HCT116 (cell line): Measurements from ENCODE around the gene UTS2R. TPM values are rescaled to one million over a fixed set of nuclear protein-coding genes. Genes with fewer than 3 reads are reported as not detected.

ENCODE experiments used
- ATAC-seq: fragments of 200-7000 bp; cut with Tn5 transposase; 2 replicates; pipeline ENCODE4 v1.9.1; 2020; ENCODE audit warnings: mild to moderate bottlenecking, moderate library complexity
- BruUV-seq: library from RNA; stranded (reverse); fragments of 400-500 nt; replicated peaks from 2 replicates; lab custom pipeline; 2021; lab: Mats Ljungman, UMichigan
- CTCF ChIA-PET: fragments of 300-600 bp; sonication (Branson Sonifier 250); formaldehyde crosslinking; loops from one replicate; lab custom pipeline; 2021; ENCODE audit warnings: antibody characterized with exemption; lab: Charles Lee
- POLR2A ChIA-PET: fragments of 300-600, 350-600 bp; sonication (Branson Sonifier 250); formaldehyde crosslinking; loops from one replicate; lab custom pipeline; 2021; ENCODE audit warnings: antibody characterized with exemption; lab: Charles Lee
- RAD21 ChIA-PET, 2 experiments: fragments of 300-600 bp; sonication (Branson Sonifier 250); formaldehyde crosslinking; loops; one replicate each; lab custom pipeline; 2023; ENCODE audit warnings: low total read pairs in 2 of 2; ENCODE audit not compliant: uncharacterized antibody in 2 of 2, unreplicated experiment in 2 of 2, low non-redundant PET in 1 of 2; lab: Charles Lee
- DNase-seq: peaks from one replicate; pipeline ENCODE4 v3.0.0-alpha.2; 2010; ENCODE audit warnings: low read depth, low spot score
- H2AFZ ChIP-seq: fragments of 200-600 bp; shearing (Covaris generic), sonication (generic); 2 replicates; pipeline ENCODE4 v1.6.1; 2017; ENCODE audit warnings: low read depth, mixed run types, mixed read lengths, antibody characterized with exemption, low read length; ENCODE audit not compliant: poor library complexity, severe bottlenecking
- H3K27ac ChIP-seq: 2 replicates; pipeline ENCODE4 v1.5.1; 2012; ENCODE audit warnings: low read depth, low read length
- H3K27me3 ChIP-seq: fragments of 200-600 bp; sonication (generic); 2 replicates; pipeline ENCODE4 v1.6.1; 2016; ENCODE audit warnings: mixed run types, low read length, mixed read lengths; ENCODE audit not compliant: insufficient read depth
- H3K36me3 ChIP-seq, 2 experiments: fragments of 200-500 bp in 1 of 2; fragments of 200-600 bp in 1 of 2; sonication (Bioruptor generic) in 1 of 2; sonication (generic) in 1 of 2; 2 replicates each; pipeline versions ENCODE4 v1.5.1 to v1.6.1; 2014 to 2016; ENCODE audit warnings: low read length in 2 of 2, inconsistent platforms in 1 of 2, mixed read lengths in 1 of 2, mixed run types in 1 of 2; ENCODE audit not compliant: insufficient read depth in 2 of 2, control insufficient read depth in 1 of 2
- H3K4me1 ChIP-seq, 2 experiments: fragments of 200-600 bp in 1 of 2; sonication (generic) in 1 of 2; 2 replicates each; pipeline versions ENCODE4 v1.5.1 to v1.6.1; 2012 to 2017; ENCODE audit warnings: low read length in 2 of 2, inconsistent platforms in 1 of 2, mild to moderate bottlenecking in 1 of 2, mixed read lengths in 1 of 2, mixed run types in 1 of 2, moderate library complexity in 1 of 2; ENCODE audit not compliant: insufficient read depth in 2 of 2, control insufficient read depth in 1 of 2
- H3K4me2 ChIP-seq: fragments of 200-600 bp; sonication (generic); 2 replicates; pipeline ENCODE4 v1.6.1; 2017; ENCODE audit warnings: mixed run types, low read length, mixed read lengths
- H3K4me3 ChIP-seq, 2 experiments: fragments of 200-600 bp in 1 of 2; sonication (generic) in 1 of 2; replicated peaks in 1 of 2; 2 replicates each; pipeline ENCODE4 v1.5.1; 2011 to 2016; ENCODE audit warnings: low read length in 2 of 2, control low read depth in 1 of 2, low read depth in 1 of 2, mild to moderate bottlenecking in 1 of 2, mixed read lengths in 1 of 2, mixed run types in 1 of 2
- H3K79me2 ChIP-seq: fragments of 200-600 bp; sonication (generic); 2 replicates; pipeline ENCODE4 v1.6.1; 2017; ENCODE audit warnings: mild to moderate bottlenecking, mixed run types, low read length, moderate library complexity, mixed read lengths; ENCODE audit not compliant: insufficient read depth
- H3K9ac ChIP-seq: fragments of 200-600 bp; sonication (generic); 2 replicates; pipeline ENCODE4 v1.6.1; 2016; ENCODE audit warnings: low read length, mixed read lengths
- H3K9me2 ChIP-seq: fragments of 200-600 bp; sonication (generic), shearing (Covaris generic); 2 replicates; pipeline ENCODE4 v1.6.1; 2017; ENCODE audit warnings: mixed run types, mild to moderate bottlenecking, moderate library complexity; ENCODE audit not compliant: insufficient read depth
- H3K9me3 ChIP-seq, 2 experiments: fragments of 200-500 bp in 1 of 2; fragments of 200-600 bp in 1 of 2; sonication (Bioruptor generic) in 1 of 2; sonication (generic) in 1 of 2; 2 replicates each; pipeline ENCODE4 v1.6.1; 2014 to 2017; ENCODE audit warnings: low read length in 2 of 2, mixed read lengths in 2 of 2, inconsistent platforms in 1 of 2, low read depth in 1 of 2, mild to moderate bottlenecking in 1 of 2, mixed run types in 1 of 2, moderate library complexity in 1 of 2; ENCODE audit not compliant: control insufficient read depth in 1 of 2, insufficient read depth in 1 of 2
- H4K20me1 ChIP-seq: fragments of 200-600 bp; sonication (generic), shearing (Covaris generic); 2 replicates; pipeline ENCODE4 v1.6.1; 2017; ENCODE audit warnings: mixed run types, mild to moderate bottlenecking, moderate library complexity; ENCODE audit not compliant: insufficient read depth
- CBX3 ChIP-seq: IDR thresholded peaks from 2 replicates; pipeline ENCODE4 v1.6.1; 2012; ENCODE audit warnings: low read depth
- CEBPB ChIP-seq: IDR thresholded peaks from 2 replicates; pipeline ENCODE4 v1.6.1; 2012; ENCODE audit warnings: low read depth
- EGR1 ChIP-seq: IDR thresholded peaks from 2 replicates; pipeline ENCODE4 v1.6.1; 2012; ENCODE audit warnings: low read depth
- EZH2 ChIP-seq: fragments of 200-600 bp; sonication (generic); IDR thresholded peaks from 2 replicates; pipeline ENCODE4 v1.6.1; 2017; ENCODE audit warnings: antibody characterized with exemption, mixed run types
- EZH2phosphoT487 ChIP-seq: fragments of 200-600 bp; IDR thresholded peaks from 2 replicates; pipeline ENCODE4 v1.6.1; 2018; ENCODE audit warnings: antibody characterized with exemption, borderline replicate concordance
- ZFX ChIP-seq: fragments of 450-650 bp; IDR thresholded peaks from 2 replicates; pipeline ENCODE4 v1.6.1; 2017
- intact Hi-C: fragments of 100-400 bp; cut with micrococcal nuclease; formaldehyde crosslinking; loops from 2 replicates; pipeline ENCODE4 v1.10.0; 2022
- total RNA-seq: library from RNA; stranded (reverse); gene quantifications from one replicate; pipeline ENCODE4 v1.2.1, GENCODE V29; 2021; ENCODE audit not compliant: unreplicated experiment
- TF ChIP-seq, protein P1 (sequence below): IDR thresholded peaks from 2 replicates; pipeline ENCODE4 v1.6.1; 2012

UTS2R gene
- total RNA-seq, 1 experiment from 2014 or later: not detected

- POLR2A ChIA-PET: interaction anchor here (0.9 kb wide), 1 partner anchor 29 kb away, joined by 4 read pairs; no protein-coding TSS in a partner anchor
- no peaks in the 10 kb centered on the region for H3K36me3 ChIP-seq
- no peak overlapping the region; the same call in 1 of the 2 replicates for H3K27ac ChIP-seq
- intact Hi-C loops: no loop called here
- no peaks in the 10 kb centered on the region for H4K20me1 ChIP-seq
- no TSS peak for BruUV-seq
- no peaks in the 10 kb centered on the region for H3K27me3 ChIP-seq
- no peak overlapping the region for H3K4me2 ChIP-seq
- H3K9me2 ChIP-seq: no peaks in the 10 kb centered on the region
- no peak for DNase-seq
- no peaks in the 10 kb centered on the region for H3K79me2 ChIP-seq
- RAD21 ChIA-PET: interaction anchor here in 1 of 2 experiments (1.5 kb wide), 1 partner anchor 11 kb away, joined by 3 read pairs; no protein-coding TSS in a partner anchor
- H3K4me1 ChIP-seq: peaks cover 15 to 40% of the 10 kb centered on the region in 2 experiments
- TF ChIP-seq EZH2phosphoT487 (no peak), ZFX (0 out of 2 replicates have a peak, but pooled peaks have one; percentile 8)
- TF ChIP-seq, all 23 proteins: peak for 1
- CTCF ChIA-PET: no interaction called here
- H2AFZ ChIP-seq: no peak overlapping the region
- no peak for ATAC-seq
- no peaks in the 10 kb centered on the region for H3K9me3 ChIP-seq
- no peak overlapping the region for H3K9ac ChIP-seq
- H3K4me3 ChIP-seq: no peak overlapping the region
Observed at GRCh38 chr17:82325286-82326180, 46.0 kb upstream of the UTS2R start.

- Histone ChIP-seq H3K36me3 (no peaks in the 10 kb centered on the region), H3K4me3 (no peak overlapping the region), H3K4me2 (no peak overlapping the region), H3K9me2 (no peaks in the 10 kb centered on the region), H3K4me1 (peaks cover 27 to 53% of the 10 kb centered on the region in 2 experiments), H3K27ac (no peak overlapping the region), H4K20me1 (no peaks in the 10 kb centered on the region), H3K27me3 (no peaks in the 10 kb centered on the region), H3K9me3 (no peaks in the 10 kb centered on the region), H3K79me2 (no peaks in the 10 kb centered on the region; the same call in 1 of the 2 replicates), H2AFZ (no peak overlapping the region), H3K9ac (no peak overlapping the region)
- DNase-seq (no peak), ATAC-seq (no peak)
- intact Hi-C loops: no loop called here
- POLR2A ChIA-PET: no interaction called here
- CTCF ChIA-PET: no interaction called here
- BruUV-seq: no TSS peak
- RAD21 ChIA-PET: no interaction called here
- TF ChIP-seq CEBPB (no peak), CBX3 (no peak), EGR1 (no peak), ZFX (no peak), EZH2 (no peak)
- TF ChIP-seq, protein P1, sequence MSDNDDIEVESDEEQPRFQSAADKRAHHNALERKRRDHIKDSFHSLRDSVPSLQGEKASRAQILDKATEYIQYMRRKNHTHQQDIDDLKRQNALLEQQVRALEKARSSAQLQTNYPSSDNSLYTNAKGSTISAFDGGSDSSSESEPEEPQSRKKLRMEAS: no peak
Observed at GRCh38 chr17:82327289-82327688, 44.3 kb upstream of the UTS2R start.
